H1 (cell line): ENCODE results near the gene E2F2. TPM values are rescaled to one million over a fixed set of nuclear protein-coding genes. Genes with fewer than 3 reads are reported as not detected.

Experiments used
- CTCF ChIA-PET: fragments of 300-600 bp; sonication (Branson Sonifier 250); formaldehyde crosslinking; loops from one replicate; lab custom pipeline; 2021; ENCODE audit not compliant: partially characterized antibody; lab: Charles Lee
- POLR2A ChIA-PET: fragments of 300-600 bp; sonication (Branson Sonifier 250); formaldehyde crosslinking; loops from one replicate; lab custom pipeline; 2021; ENCODE audit warnings: inconsistent platforms; ENCODE audit not compliant: partially characterized antibody; lab: Charles Lee
- DNase-seq, 2 experiments: peaks; one replicate each; pipeline versions ENCODE4 v3.0.0 to v3.0.0-alpha.2; 2010 to 2022; ENCODE audit warnings: low spot score in 2 of 2, low read depth in 1 of 2, mixed read lengths in 1 of 2
- FAIRE-seq: peaks from 2 replicates; lab custom pipeline; 2011; peaks lifted over from hg19 to GRCh38; lab: Jason Lieb, UNC
- H2AFZ ChIP-seq: 2 replicates; pipeline ENCODE4 v1.8.1; 2012; ENCODE audit warnings: low read length, inconsistent platforms
- H2AK5ac ChIP-seq: 2 replicates; pipeline ENCODE4 v1.6.1; 2013; ENCODE audit warnings: low read depth, low read length
- H2BK120ac ChIP-seq: replicated peaks from 2 replicates; pipeline ENCODE3; 2013; ENCODE audit warnings: low read depth, low read length, inconsistent platforms
- H2BK12ac ChIP-seq: 2 replicates; pipeline ENCODE4 v1.6.1; 2013; ENCODE audit warnings: low read depth, low read length
- H2BK15ac ChIP-seq: 2 replicates; pipeline ENCODE4 v1.6.1; 2013; ENCODE audit warnings: low read length
- H2BK20ac ChIP-seq: 2 replicates; pipeline ENCODE4 v1.6.1; 2013; ENCODE audit warnings: low read length
- H2BK5ac ChIP-seq: 2 replicates; pipeline ENCODE4 v1.6.1; 2013; ENCODE audit warnings: low read depth, low read length
- H3K14ac ChIP-seq: 2 replicates; pipeline ENCODE4 v1.6.1; 2013; ENCODE audit warnings: inconsistent platforms; ENCODE audit not compliant: insufficient read length
- H3K18ac ChIP-seq: 2 replicates; pipeline ENCODE4 v1.6.1; 2013; ENCODE audit warnings: low read length; ENCODE audit errors: extremely low read depth
- H3K23ac ChIP-seq: 2 replicates; pipeline ENCODE4 v1.6.1; 2013; ENCODE audit warnings: inconsistent platforms; ENCODE audit not compliant: insufficient read length
- H3K23me2 ChIP-seq: 2 replicates; pipeline ENCODE4 v1.6.1; 2013; ENCODE audit warnings: low read depth, low read length
- H3K27ac ChIP-seq: 2 replicates; pipeline ENCODE4 v1.6.1; 2011; ENCODE audit warnings: low read depth, low read length, inconsistent platforms
- H3K27me3 ChIP-seq, 4 experiments: replicated peaks in 1 of 4; 1 replicate in 1 of 4; 2 replicates in 3 of 4; pipeline versions ENCODE4 v1.6.1 to v1.8.1; 2011 to 2013; ENCODE audit warnings: low read length in 3 of 4, mild to moderate bottlenecking in 3 of 4, inconsistent platforms in 2 of 4, mixed read lengths in 2 of 4, moderate library complexity in 1 of 4; ENCODE audit not compliant: control insufficient read depth in 3 of 4, insufficient read depth in 3 of 4; ENCODE audit errors: extremely low read depth in 1 of 4
- H3K36me3 ChIP-seq, 4 experiments: 2 replicates each; pipeline versions ENCODE4 v1.6.1 to v1.8.1; 2011 to 2013; ENCODE audit warnings: mild to moderate bottlenecking in 4 of 4, low read length in 3 of 4, moderate library complexity in 2 of 4, control low read depth in 1 of 4, inconsistent platforms in 1 of 4; ENCODE audit not compliant: insufficient read depth in 4 of 4, control insufficient read depth in 2 of 4
- H3K4ac ChIP-seq: replicated peaks from 2 replicates; pipeline ENCODE3; 2013; ENCODE audit warnings: low read length, low read depth, mixed read lengths, inconsistent platforms; ENCODE audit not compliant: insufficient read length
- H3K4me1 ChIP-seq, 4 experiments: replicated peaks in 1 of 4; 1 replicate in 1 of 4; 2 replicates in 3 of 4; pipeline versions ENCODE4 v1.6.1 to v1.8.1; 2011 to 2013; ENCODE audit warnings: low read length in 3 of 4, inconsistent platforms in 2 of 4, mixed read lengths in 1 of 4; ENCODE audit not compliant: insufficient read depth in 4 of 4, control insufficient read depth in 3 of 4
- H3K4me2 ChIP-seq, 2 experiments: 2 replicates each; pipeline versions ENCODE4 v1.6.1 to v1.8.1; 2011 to 2013; ENCODE audit warnings: low read depth in 2 of 2, low read length in 2 of 2, control low read depth in 1 of 2, inconsistent platforms in 1 of 2, mild to moderate bottlenecking in 1 of 2; ENCODE audit not compliant: insufficient read depth in 1 of 2
- H3K4me3 ChIP-seq, 4 experiments: fragments of 200-600, 300-600 bp in 1 of 4; sonication (generic), shearing (Covaris generic), sonication (Bioruptor Twin) in 1 of 4; 2 replicates each; pipeline versions ENCODE4 v1.5.1 to v1.8.1; 2011 to 2016; ENCODE audit warnings: low read length in 4 of 4, low read depth in 3 of 4, control low read depth in 2 of 4, inconsistent platforms in 2 of 4, mild to moderate bottlenecking in 2 of 4, mixed read lengths in 1 of 4, moderate library complexity in 1 of 4; ENCODE audit not compliant: insufficient read depth in 2 of 4; ENCODE audit errors: extremely low read depth in 1 of 4
- H3K56ac ChIP-seq: replicated peaks from 2 replicates; pipeline ENCODE3; 2013; ENCODE audit warnings: low read depth, mild to moderate bottlenecking, mixed read lengths, low read length, inconsistent platforms; ENCODE audit not compliant: insufficient read length
- H3K79me1 ChIP-seq: 2 replicates; pipeline ENCODE4 v1.6.1; 2013; ENCODE audit warnings: low read depth, low read length, control low read depth
- H3K79me2 ChIP-seq, 2 experiments: 2 replicates each; pipeline versions ENCODE4 v1.6.1 to v1.8.1; 2012 to 2013; ENCODE audit warnings: low read length in 2 of 2, mild to moderate bottlenecking in 2 of 2, inconsistent platforms in 1 of 2; ENCODE audit not compliant: insufficient read depth in 2 of 2, control insufficient read depth in 1 of 2
- H3K9ac ChIP-seq, 4 experiments: replicated peaks in 1 of 4; 1 replicate in 1 of 4; 2 replicates in 3 of 4; pipeline versions ENCODE4 v1.6.1 to v1.8.1; 2011 to 2013; ENCODE audit warnings: low read depth in 3 of 4, low read length in 3 of 4, control low read depth in 2 of 4, mild to moderate bottlenecking in 2 of 4, moderate library complexity in 2 of 4, inconsistent platforms in 1 of 4; ENCODE audit errors: extremely low read depth in 1 of 4
- H3K9me3 ChIP-seq, 2 experiments: 2 replicates each; pipeline versions ENCODE4 v1.6.1 to v1.8.1; 2012 to 2013; ENCODE audit warnings: mild to moderate bottlenecking in 2 of 2, moderate library complexity in 2 of 2, control low read depth in 1 of 2, inconsistent platforms in 1 of 2, low read depth in 1 of 2, low read length in 1 of 2, mixed read lengths in 1 of 2; ENCODE audit not compliant: insufficient read depth in 2 of 2
- H4K20me1 ChIP-seq, 2 experiments: replicated peaks in 1 of 2; 2 replicates each; pipeline versions ENCODE3 to v1.8.1; 2011 to 2013; ENCODE audit warnings: inconsistent platforms in 2 of 2, low read length in 2 of 2, mild to moderate bottlenecking in 1 of 2; ENCODE audit not compliant: insufficient read depth in 2 of 2, control insufficient read depth in 1 of 2
- H4K5ac ChIP-seq: 2 replicates; pipeline ENCODE4 v1.6.1; 2013; ENCODE audit warnings: low read length, low read depth, mixed read lengths, inconsistent platforms; ENCODE audit not compliant: insufficient read length
- H4K8ac ChIP-seq: 2 replicates; pipeline ENCODE4 v1.8.0; 2013; ENCODE audit warnings: mild to moderate bottlenecking, moderate library complexity, low read length, inconsistent platforms; ENCODE audit not compliant: insufficient read depth; ENCODE audit errors: extremely low read depth
- H4K91ac ChIP-seq: replicated peaks from 2 replicates; pipeline ENCODE3; 2013; ENCODE audit warnings: low read length, mixed read lengths, inconsistent platforms; ENCODE audit not compliant: insufficient read length
- BCL11A ChIP-seq, 2 experiments: IDR thresholded peaks; one replicate each; pipeline ENCODE4 v1.6.1; 2011; ENCODE audit warnings: low read depth in 2 of 2, low read length in 2 of 2, mild to moderate bottlenecking in 2 of 2
- CHD1 ChIP-seq: IDR thresholded peaks from 2 replicates; pipeline ENCODE4 v1.6.1; 2012; ENCODE audit warnings: low read depth, low read length, improper control_type of control experiment
- CREB1 ChIP-seq: IDR thresholded peaks from 2 replicates; pipeline ENCODE4 v1.6.1; 2012; ENCODE audit warnings: inconsistent platforms
- JUND ChIP-seq: IDR thresholded peaks from 2 replicates; pipeline ENCODE4 v1.6.1; 2011; ENCODE audit warnings: mild to moderate bottlenecking, improper control_type of control experiment, low read length
- KDM4A ChIP-seq: IDR thresholded peaks from one replicate; pipeline ENCODE4 v1.7.1; 2012; ENCODE audit warnings: low read depth, mild to moderate bottlenecking, moderate library complexity, low read length, inconsistent platforms; ENCODE audit not compliant: severe bottlenecking
- NRF1 ChIP-seq: IDR thresholded peaks from 2 replicates; pipeline ENCODE4 v1.6.1; 2011; ENCODE audit warnings: mild to moderate bottlenecking, low read depth, low read length, improper control_type of control experiment
- POLR2AphosphoS5 ChIP-seq: IDR thresholded peaks from 2 replicates; pipeline ENCODE4 v1.6.1; 2011; ENCODE audit warnings: low read depth, low read length
- SIN3A ChIP-seq, 2 experiments: IDR thresholded peaks in 1 of 2; conservative IDR thresholded peaks in 1 of 2; 2 replicates each; pipeline ENCODE4 v1.6.1; 2011 to 2012; ENCODE audit warnings: low read length in 2 of 2, improper control_type of control experiment in 1 of 2, low read depth in 1 of 2, mild to moderate bottlenecking in 1 of 2
- SIRT6 ChIP-seq: IDR thresholded peaks from one replicate; pipeline ENCODE4 v1.7.1; 2012; ENCODE audit warnings: low read length, inconsistent platforms
- SP1 ChIP-seq: IDR thresholded peaks from 2 replicates; pipeline ENCODE4 v1.6.1; 2011; ENCODE audit warnings: low read depth, low read length
- TAF1 ChIP-seq: IDR thresholded peaks from 2 replicates; pipeline ENCODE4 v1.6.1; 2011; ENCODE audit warnings: mild to moderate bottlenecking, low read depth, low read length
- WGBS, 2 experiments: shearing (Covaris generic) in 1 of 2; methylation state at CpG; one replicate each; pipeline versions ENCODE4 v1.1.6 to v1.1.7; 2013 to 2015; ENCODE audit warnings: low lambda C conversion rate in 2 of 2, mixed read lengths in 2 of 2, inconsistent platforms in 1 of 2, low coverage in 1 of 2, missing lambda C conversion rate in 1 of 2; ENCODE audit not compliant: insufficient replicate concordance in 2 of 2, insufficient coverage in 1 of 2, insufficient read length in 1 of 2; ENCODE audit errors: extremely low coverage in 1 of 2, missing lambda C conversion rate in 1 of 2; 5-methylcytosine and 5-hydroxymethylcytosine counted together
- polyA plus RNA-seq, 7 experiments: library from polyadenylated mRNA; depleted of rRNA in 3 of 7; stranded (reverse) in 5 of 7; unstranded in 2 of 7; fragments of >200 nt in 5 of 7; fragments of 200-250 nt in 2 of 7; gene quantifications; 1 replicate in 5 of 7; 2 replicates in 1 of 7; 4 replicates in 1 of 7; pipeline versions ENCODE4 v1.2.1 to v1.2.3, GENCODE V29; 2011 to 2013; ENCODE audit warnings: missing spikeins in 2 of 7, mixed read lengths in 2 of 7
- total RNA-seq: library from RNA; stranded (reverse); fragmentation: NEBNext Ultra II Directional; extraction: Animal tissue kit (Norgen Biotek cat#: 25700); gene quantifications from 2 replicates; pipeline ENCODE4 v1.2.1, GENCODE V29; 2021
- TF ChIP-seq, protein P1 (sequence below): IDR thresholded peaks from 2 replicates; pipeline ENCODE4 v1.6.1; 2012; ENCODE audit warnings: inconsistent platforms

E2F2 gene
- total and polyA plus RNA-seq, 2 of the 8 experiments (the other 6 are each of a cell fraction or from before 2014, with no cell fraction given): 1.8 to 7.0 TPM

- H3K9ac ChIP-seq: no peak overlapping the region
- H3K9me3 ChIP-seq: no peaks in the 10 kb centered on the region
- 80% methylated on average over 9 of the region's 9 CpGs; no CpG with 5 or more reads in 1 of the 2 experiments for WGBS, 2 experiments
- peaks cover 9 to 25% (median 15%) of the 10 kb centered on the region in 4 experiments for H3K4me1 ChIP-seq
- no peak overlapping the region for H3K27ac ChIP-seq
- H3K23me2 ChIP-seq: peaks cover 8% of the 10 kb centered on the region; the same call in 1 of the 2 replicates
- no peak overlapping the region for H3K14ac ChIP-seq
- FAIRE-seq (no peak), DNase-seq (no peak)
- no peak overlapping the region for H2BK120ac ChIP-seq
- H2AFZ ChIP-seq: no peak overlapping the region
- H2AK5ac ChIP-seq: no peak overlapping the region
- peaks cover 0 to 3% of the 10 kb centered on the region in 2 experiments; a peak in 1 of 4 replicates for H3K79me2 ChIP-seq
- no peak overlapping the region; a peak in 1 of 4 replicates for H3K4me2 ChIP-seq
- no peak overlapping the region for H2BK20ac ChIP-seq
- H3K4ac ChIP-seq: no peak overlapping the region
- CTCF ChIA-PET: interaction anchor here (0.6 to 16.2 kb wide), 17 partner anchors 8 to 254 kb away, joined by 3 to 230 read pairs (median 4); no protein-coding TSS in a partner anchor
- no peak overlapping the region for H4K5ac ChIP-seq
- H2BK12ac ChIP-seq: no peak overlapping the region
- H4K91ac ChIP-seq: no peak overlapping the region
- no peak overlapping the region for H3K23ac ChIP-seq
- peak overlapping the region; percentile 83; the same call in 1 of the 2 replicates for H2BK15ac ChIP-seq
- H3K27me3 ChIP-seq: peaks cover 3 to 26% (median 18%) of the 10 kb centered on the region in 4 experiments
- no peak overlapping the region for H4K8ac ChIP-seq
- POLR2A ChIA-PET: interaction anchor here (0.7 to 1.5 kb wide), 9 partner anchors 10 to 184 kb away, joined by 3 to 7 read pairs (median 4); partner anchors contain the start of genes HNRNPR and RPL11
- H3K36me3 ChIP-seq: no peaks in the 10 kb centered on the region
- H3K79me1 ChIP-seq: peaks cover 2% of the 10 kb centered on the region; the same call in 1 of the 2 replicates
- H3K18ac ChIP-seq: no peak overlapping the region
- H3K56ac ChIP-seq: no peak overlapping the region
- no peak overlapping the region for H2BK5ac ChIP-seq
- peaks cover 3 to 10% of the 10 kb centered on the region in 2 experiments for H4K20me1 ChIP-seq
- H3K4me3 ChIP-seq: no peak overlapping the region
- no peak for TF ChIP-seq JUND
- TF ChIP-seq TAF1: no peak
- no peak for TF ChIP-seq SIRT6
- TF ChIP-seq, protein P1, sequence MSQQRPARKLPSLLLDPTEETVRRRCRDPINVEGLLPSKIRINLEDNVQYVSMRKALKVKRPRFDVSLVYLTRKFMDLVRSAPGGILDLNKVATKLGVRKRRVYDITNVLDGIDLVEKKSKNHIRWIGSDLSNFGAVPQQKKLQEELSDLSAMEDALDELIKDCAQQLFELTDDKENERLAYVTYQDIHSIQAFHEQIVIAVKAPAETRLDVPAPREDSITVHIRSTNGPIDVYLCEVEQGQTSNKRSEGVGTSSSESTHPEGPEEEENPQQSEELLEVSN: no peak
- no peak for TF ChIP-seq CREB1
- no peak for TF ChIP-seq CHD1
- TF ChIP-seq POLR2AphosphoS5: no peak
- no peak for TF ChIP-seq BCL11A (IDR thresholded peaks at IDR 0.05; ENCODE audit: low read depth in 2 of 2, low read length in 2 of 2)
- TF ChIP-seq KDM4A: no peak
- TF ChIP-seq SIN3A (conservative IDR thresholded peaks at IDR 0.05 in 1 of 2, IDR thresholded peaks at IDR 0.05 in 1 of 2; ENCODE audit: low read depth in 1 of 2, low read length in 2 of 2): no peak
- no peak for TF ChIP-seq NRF1
- no peak for TF ChIP-seq SP1
These were observed 2.6 kb downstream of the E2F2 start for GRCh38 chr1:23528250-23528978.
